GM18502 (cell line): Measurements from ENCODE around the gene NABP1.

Source experiments
- ATAC-seq: cut with Tn5 transposase; IDR thresholded peaks from one replicate; pipeline ENCODE4 v1.9.1; 2021; ENCODE audit warnings: mild to moderate bottlenecking; ENCODE audit not compliant: unreplicated experiment, poor library complexity

NABP1 gene

DNA sequence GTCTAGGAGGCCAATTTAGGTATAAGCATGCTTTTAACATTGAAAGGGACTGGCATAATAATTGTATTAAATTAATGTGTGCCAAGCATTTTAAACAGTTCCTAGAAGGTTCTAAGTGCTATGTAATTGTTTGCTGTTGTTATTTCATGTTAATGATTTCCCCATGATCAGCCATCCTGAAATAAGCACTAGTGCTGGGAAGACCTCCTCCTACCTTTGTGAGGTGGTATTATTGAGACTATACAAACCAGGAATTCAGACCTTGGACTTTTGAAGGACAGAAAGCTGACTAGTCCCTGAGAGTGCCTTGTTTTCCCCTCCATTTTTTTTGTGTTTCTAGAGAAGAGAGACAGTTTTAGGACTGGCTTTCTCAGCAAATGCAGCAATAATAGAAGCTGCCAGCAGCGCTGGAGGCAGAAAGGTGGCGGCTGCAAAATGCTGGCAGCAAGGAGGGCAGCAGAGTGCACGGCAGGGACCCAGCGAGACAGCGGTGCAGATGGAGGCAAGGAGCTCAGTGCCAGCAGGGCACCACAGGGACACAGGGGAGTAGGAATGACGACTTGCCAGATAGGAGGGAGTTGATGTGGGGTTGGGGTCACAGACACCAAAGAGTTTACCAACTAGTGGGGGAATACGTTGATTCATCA, 25.3 kb downstream of the NABP1 start:
- no peak for ATAC-seq

DNA sequence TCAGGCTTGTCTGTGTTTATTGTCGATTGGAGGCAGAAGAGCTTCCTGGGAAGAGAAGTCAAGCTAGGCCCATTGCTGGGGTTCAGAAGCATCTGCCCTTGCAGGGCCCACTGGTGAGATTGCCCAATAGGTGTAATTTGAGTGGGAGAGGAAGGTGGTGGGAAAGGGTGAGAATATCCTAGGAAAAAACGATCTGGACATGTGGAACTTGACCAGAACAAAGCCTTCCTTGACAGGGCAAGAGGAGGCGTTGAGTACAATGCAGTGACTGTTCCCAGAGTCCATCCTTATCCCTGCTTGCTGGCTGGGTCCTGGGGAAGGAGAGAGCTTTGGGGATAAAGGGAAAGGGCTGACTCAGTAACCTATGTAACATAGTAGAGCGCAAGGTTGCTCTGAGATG, 27.1 kb downstream of the NABP1 start:
- ATAC-seq, result no peak

DNA sequence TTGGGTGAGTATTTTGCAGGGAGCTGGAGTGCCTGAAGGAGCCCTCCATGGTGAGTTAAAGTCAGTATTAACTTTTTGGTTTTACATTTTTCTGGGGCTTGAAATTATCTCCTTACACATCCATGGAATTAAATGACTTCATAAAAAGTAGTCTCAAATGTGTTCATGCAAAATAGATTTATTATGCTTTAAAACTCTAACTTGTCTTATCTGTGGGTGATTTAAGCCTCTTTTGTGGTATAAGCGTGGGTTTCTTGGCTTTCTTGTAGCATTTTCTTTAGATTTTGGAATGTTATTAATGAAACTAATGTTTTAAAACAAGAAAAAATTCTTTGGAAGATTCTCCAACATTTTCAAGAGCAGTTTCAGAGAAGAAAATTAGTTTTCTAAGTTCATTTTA, 27.8 kb downstream of the NABP1 start:
- no peak for ATAC-seq

DNA sequence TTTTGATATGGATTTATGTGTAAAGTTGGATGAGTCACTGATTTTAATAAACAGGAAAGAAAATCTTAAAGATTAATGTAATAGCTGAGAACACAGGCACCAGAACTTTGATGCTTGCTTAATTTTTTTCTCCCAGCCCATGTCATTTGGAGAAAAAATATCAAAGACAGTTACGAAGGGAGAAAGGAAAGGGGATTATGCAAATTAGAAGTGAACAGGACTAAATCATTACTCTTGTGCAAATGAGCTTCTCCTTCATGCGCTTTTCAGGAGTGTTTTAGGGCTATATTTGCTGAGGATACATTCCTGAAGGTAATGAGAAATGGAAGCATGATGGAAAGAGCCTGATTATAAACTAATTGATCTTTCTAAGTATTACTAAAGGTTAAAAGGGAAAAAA, 28.9 kb downstream of the NABP1 start:
- ATAC-seq, result no peak

DNA sequence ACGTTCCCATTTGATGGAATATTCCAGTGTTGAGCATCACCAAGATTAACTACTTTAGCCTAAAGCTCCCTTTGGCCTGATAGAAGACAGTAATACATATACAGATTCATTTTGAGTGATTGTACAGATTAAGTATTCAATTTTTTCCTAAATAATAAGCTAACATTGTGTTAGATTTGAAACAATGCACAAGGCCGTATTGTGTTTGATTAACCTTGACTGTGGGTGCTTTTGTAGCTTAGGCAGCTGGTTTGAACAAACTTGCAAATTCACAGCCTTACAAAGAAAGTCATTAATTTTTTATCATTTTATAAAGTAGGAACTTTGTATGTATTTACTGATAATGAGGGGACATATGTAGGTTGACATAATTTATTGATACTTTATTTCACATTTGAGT, 29.6 kb downstream of the NABP1 start:
- ATAC-seq, result no peak

DNA sequence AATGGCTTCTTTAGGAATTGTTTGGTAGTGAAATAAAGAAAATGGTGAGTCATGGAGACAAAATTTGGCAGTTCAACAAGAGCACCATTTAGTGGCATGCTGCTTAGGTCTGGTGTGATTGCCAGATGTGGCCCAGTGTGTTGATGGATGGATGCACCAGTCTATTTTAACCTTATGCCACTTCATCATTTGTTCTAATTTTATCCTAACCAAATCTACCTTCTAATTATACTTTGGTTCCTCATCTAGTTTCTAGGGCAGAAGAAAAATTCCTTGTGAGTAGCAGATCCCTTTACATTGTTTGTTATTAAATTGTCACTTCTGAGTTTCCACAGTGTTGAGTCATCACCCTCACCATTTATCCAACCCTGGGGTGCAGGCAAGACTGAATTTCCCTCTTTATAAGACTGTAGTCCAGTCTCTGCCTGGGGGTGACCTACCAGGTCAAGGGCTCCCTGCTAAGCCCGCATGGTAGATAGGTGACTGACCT, 32.5 kb downstream of the NABP1 start:
- no peak for ATAC-seq

DNA sequence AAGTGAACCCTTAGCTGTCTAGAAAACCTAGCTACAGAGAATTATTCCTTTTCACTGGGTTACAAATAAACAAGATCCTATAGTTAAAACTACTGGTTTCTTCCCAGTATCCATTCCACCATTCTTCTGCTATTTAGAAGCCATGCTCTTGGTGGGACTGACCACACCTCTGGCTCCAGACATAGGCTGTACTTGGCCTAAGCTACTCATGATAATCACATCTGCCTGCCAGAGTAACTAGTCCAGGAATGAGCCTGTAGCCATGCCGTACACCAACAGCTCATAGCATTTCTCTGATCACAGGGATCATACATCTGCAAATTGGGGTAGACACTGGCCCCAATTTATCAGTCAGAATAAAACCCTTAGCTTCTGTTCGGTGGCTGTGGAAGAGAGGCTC, 33.7 kb downstream of the NABP1 start:
- ATAC-seq, result no peak

DNA sequence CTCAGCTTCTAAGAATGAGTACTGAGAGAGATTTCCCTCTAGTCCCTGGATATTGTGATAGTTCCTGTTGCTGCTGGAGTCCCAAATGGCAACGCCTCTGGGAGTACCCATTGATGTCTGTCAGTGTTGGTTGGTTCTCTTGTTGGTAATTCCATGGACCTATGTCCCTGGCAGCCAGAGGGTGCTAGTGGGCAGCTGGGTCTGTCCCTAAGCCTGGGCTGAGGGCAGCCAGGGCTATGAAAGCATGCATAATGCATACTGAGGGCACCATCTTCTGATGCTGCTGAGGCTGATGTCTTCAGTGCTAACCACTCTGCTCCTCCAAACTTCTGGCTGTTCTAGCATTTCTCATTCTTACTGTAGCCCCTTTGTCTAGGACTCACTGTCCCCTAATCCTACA, 35.9 kb downstream of the NABP1 start:
- no peak for ATAC-seq

DNA sequence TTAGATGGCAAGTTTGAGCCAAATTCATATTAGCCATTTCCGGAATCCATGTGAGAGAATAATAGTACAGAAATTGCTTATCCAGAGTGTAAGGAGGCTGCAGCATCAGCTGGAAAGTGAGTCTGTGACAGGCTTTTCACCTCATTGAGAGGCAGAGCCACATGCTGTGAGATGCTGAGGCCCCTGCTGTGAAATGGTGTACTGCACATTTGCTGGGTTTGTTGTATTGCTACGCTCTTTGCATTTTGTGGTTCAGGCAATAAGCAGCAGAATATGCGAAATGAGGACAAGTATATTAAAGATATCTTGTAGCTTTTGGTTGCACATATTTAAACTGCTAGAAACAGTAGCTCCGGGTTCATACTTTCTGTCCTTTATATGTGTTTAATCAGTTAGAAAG, 37.0 kb downstream of the NABP1 start:
- no peak for ATAC-seq

DNA sequence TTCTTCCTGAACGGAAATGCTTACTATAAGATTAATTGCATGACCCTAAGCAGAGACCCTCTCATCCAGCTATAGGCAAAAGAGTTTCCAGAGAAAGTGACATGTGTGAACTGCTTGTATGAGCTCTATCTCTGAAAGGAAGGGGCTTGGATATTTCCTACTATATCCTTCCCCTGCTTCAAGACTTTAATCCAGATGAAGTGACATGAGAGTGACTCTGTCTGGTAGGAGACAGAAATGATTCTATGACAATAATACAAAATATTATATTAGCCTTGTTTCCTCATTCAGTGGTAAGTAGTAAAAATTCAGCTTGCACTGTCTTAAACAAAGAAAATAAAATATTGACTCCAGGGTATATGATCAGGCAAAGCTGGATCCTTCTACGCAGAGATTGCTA, 37.5 kb downstream of the NABP1 start:
- ATAC-seq, result no peak

DNA sequence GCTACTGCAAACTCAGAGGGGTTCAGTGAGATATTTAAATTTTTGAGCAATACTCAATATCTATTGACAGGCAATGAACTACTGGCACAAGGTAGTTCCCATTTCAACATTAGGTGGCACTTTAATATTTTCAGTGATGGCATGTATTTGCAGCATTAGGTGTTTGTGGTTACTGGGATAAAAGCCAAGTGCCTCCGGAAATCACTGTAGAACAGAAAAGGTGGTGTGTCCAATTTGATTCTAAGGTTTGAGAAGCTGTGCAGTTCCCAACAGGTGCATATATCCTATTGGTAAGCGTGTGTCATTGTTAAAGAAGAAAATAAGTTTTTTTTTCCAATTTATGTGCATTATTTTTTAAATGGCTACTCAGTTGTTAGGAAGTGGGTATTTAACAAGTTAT, 41.3 kb downstream of the NABP1 start:
- no peak for ATAC-seq

DNA sequence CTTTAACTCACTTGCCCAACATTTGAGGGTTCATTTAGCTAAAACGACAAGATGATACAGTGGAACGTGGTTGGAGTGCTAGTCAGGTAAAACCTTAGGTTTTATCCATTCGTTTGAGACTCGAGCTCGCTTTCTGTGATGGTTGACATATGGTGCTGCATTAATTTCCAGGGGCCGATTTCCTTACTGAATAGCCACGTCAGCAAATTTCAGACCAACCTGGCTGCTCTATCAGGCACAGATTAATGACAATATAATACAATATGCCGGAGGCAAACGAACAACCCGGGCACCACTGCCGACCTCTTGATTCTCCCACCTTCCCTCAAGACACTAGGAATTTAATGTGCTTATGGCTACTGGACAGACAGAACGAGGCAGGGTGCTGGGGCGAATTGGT, 42.0 kb downstream of the NABP1 start:
- ATAC-seq, result no peak

DNA sequence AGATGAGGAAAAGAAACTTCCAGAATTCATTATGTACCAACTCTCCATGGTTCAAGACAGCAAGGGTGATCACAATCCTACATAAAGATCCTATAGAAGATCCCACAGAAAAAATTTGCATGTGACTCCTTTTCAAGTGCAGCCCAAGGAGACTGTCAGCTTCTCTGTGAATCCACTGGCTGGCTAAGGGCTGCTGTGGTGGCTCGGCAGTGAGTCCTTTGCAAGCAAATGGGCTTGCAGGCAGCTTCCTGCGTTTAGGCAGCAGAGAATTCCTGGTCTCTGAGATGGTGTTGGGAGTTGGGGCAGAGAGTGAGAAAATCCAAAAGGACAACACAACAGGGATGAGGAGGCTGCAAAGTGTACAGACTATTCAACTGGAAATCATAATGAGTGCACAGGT, 43.4 kb downstream of the NABP1 start:
- ATAC-seq, result no peak

DNA sequence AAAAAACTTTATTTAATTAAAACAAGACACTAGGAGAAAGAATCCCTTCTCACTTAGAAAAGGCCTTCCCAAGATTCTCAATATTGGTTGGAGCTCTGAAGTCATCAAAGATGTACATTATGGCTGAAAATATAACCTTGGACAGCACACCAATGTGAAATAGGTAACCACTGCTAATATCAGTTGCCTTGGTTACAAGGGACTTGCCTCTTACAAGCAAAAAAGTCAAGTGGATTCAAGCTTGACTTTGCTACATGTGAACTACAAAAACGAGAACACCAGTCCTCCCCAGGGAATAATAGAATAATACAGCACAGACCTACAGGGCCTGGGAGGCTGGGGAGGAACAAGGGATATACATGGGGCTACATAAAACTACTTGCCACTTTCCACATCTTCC, 46.1 kb downstream of the NABP1 start:
- peak; percentile 56 for ATAC-seq

DNA sequence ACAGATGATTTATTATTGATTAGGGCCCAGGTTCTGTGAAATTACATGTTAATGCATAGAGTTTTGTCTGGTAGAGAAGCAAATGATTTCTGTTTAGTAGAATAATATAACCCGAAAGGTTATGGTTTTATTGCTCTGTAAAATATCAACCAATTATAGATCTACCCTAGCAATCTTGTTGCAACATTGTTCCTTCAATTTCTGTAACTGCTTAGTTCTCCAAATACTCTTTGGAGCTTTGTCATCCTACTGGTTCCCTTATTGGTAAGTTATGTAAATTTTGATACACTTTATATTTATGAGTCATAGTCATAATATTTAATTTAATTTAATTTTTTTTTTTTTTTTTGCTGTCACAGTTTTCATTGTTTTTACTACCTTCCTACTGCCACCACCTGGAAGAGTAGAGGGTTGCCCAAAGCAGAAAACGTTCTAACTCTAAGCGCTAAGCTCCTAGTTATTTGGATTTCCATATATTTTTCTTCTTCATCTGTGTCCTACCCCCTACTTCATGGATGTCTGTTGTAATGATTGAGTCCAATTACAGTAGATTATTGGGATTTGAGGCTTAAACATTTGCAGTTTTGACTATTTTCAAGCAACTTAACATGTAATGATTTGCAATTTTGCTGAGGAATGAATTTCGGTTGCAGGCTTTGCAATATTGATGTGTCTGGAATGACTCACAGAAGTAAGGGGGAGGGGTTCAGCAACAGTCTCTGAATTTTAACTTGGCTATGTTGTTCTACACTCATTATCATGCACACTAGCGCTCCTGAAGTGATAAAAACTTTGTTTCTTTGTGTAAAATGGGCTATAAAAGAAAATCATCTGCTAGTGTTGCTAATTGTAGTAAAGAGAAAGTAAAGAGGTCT, 51.1 kb downstream of the NABP1 start:
- peak; percentile 77 for ATAC-seq

DNA sequence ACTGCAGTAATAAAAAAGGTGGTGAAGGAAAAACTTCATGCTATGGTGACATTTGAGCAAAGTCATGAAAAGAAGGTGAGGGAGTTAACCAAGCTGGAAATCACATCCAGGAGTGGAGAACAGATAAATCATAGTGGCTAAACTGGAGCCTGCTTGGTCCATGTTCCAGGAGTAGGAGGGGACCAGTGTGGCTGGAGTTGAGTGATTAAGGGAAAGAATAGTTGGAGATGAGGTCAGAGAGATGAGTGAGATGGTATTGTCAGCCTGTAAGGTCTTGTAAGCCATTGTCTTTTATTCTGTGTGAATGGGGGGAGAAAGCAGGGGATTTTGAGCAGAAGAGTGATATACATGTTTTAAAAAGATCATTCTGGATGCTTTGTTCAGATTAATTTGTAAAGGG, 52.3 kb downstream of the NABP1 start:
- no peak for ATAC-seq
